Central memory CD8-positive, alpha-beta T cell (primary cell): ENCODE results near the gene MED12.

Source experiments
- ATAC-seq: fragments of 150-1000 bp; cut with Tn5 transposase; replicated peaks from 2 replicates; pipeline ENCODE4 v1.10.0; 2022; ENCODE audit warnings: mild to moderate bottlenecking, moderate FRiP score, moderate number of reproducible peaks; ENCODE audit not compliant: poor library complexity, severe bottlenecking; ENCODE audit errors: extremely low read depth
- DNase-seq, 2 donors: peaks; one replicate each; pipeline ENCODE4 v3.0.0; 2021; ENCODE audit warnings: low spot score in 2 of 2
- H3K27ac Mint-ChIP-seq: one replicate; pipeline ENCODE4 v1.8.0; 2022; ENCODE audit warnings: low read depth, mild to moderate bottlenecking, moderate library complexity, mixed read lengths
- H3K27me3 Mint-ChIP-seq: one replicate; pipeline ENCODE4 v1.8.0; 2022; ENCODE audit warnings: mixed read lengths
- H3K36me3 Mint-ChIP-seq: one replicate; pipeline ENCODE4 v1.8.0; 2022; ENCODE audit warnings: mild to moderate bottlenecking, moderate library complexity, mixed read lengths; ENCODE audit not compliant: insufficient read depth
- H3K4me1 Mint-ChIP-seq: one replicate; pipeline ENCODE4 v1.8.0; 2022; ENCODE audit warnings: mixed read lengths
- H3K4me3 Mint-ChIP-seq: one replicate; pipeline ENCODE4 v1.8.0; 2022; ENCODE audit warnings: mild to moderate bottlenecking, moderate library complexity, mixed read lengths
- H3K9me3 Mint-ChIP-seq: one replicate; pipeline ENCODE4 v1.8.0; 2022; ENCODE audit warnings: mixed read lengths

The MED12 gene

DNA sequence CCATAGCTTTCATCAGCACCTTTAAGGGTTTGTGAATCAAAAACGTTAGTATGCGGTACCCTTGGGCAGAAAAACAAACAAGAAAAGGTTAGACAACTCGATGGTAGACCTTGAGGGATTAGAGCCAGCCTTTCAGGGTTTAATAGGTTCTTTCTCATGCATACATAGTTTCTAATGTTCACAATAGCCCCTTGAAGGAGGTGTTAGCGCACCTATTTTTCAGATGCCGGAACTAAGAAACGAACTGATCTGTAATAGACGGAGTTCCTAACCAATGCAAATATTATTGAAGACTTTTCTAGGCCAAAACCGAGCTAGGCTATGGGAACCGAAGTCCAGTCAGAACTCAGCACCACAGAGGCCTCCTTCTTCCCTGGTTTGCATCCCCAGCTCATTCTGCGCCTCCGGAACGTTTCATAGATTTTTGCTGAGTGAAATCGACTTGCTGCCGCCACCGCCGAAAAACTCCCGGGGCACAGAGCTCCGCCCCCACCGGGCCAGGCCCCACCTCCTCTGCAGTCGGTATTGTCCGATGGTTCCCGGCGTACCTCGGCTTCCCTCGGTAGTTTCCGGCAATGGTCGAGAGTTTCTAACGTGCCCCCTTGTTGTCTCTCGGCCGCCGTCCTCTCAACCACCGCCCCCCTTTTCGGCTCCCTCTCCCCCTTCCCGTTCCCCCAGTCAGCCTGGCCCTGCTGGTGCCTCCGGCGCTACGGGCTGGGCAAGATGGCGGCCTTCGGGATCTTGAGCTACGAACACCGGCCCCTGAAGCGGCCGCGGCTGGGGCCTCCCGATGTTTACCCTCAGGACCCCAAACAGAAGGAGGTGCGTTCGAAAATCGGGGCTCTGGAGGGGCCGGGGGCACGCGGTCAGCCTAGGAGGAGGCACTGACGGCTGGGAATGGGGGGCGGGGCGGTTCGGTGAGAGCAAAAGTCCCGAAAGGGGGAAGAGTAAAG lies at the start of gene MED12:
Gene MED12, plus strand, starts transcription at position 565 of the 953 bp plus-strand sequence. Its CDS starts 159 bp downstream, at position 724.
- peaks cover 27% of the 10 kb centered on the region for H3K4me1 Mint-ChIP-seq
- ATAC-seq = peak; percentile 90
- peak; percentile 60 to 70 for DNase-seq

GRCh38 chrX:71070531-71070930 lies 47.9 kb upstream of the MED12 start:
- no peak overlapping the region for H3K4me3 Mint-ChIP-seq
- DNase-seq (no peak), ATAC-seq (no peak)
- H3K36me3 Mint-ChIP-seq = peaks cover 11% of the 10 kb centered on the region
- no peak overlapping the region for H3K27ac Mint-ChIP-seq
- H3K9me3 Mint-ChIP-seq = no peaks in the 10 kb centered on the region
- peaks cover 12% of the 10 kb centered on the region for H3K4me1 Mint-ChIP-seq
- H3K27me3 Mint-ChIP-seq = peaks cover 8% of the 10 kb centered on the region

More for the DNA sequence above, at the start of gene MED12:
- Mint-ChIP-seq H3K4me3 (peak within 1 kb of the TSS; percentile 84), H3K36me3 (peaks cover 20% of the 10 kb centered on the region), H3K27ac (peak within 1 kb of the TSS; percentile 91), H3K27me3 (no peaks in the 10 kb centered on the region), H3K9me3 (no peaks in the 10 kb centered on the region)

- no peaks in the 10 kb centered on the region for H3K4me1 Mint-ChIP-seq
- H3K4me3 Mint-ChIP-seq = no peak overlapping the region
- no peak for ATAC-seq
- no peak overlapping the region for H3K27ac Mint-ChIP-seq
- no peaks in the 10 kb centered on the region for H3K9me3 Mint-ChIP-seq
- H3K27me3 Mint-ChIP-seq = no peaks in the 10 kb centered on the region
- no peaks in the 10 kb centered on the region for H3K36me3 Mint-ChIP-seq
- DNase-seq = no peak
Observed at GRCh38 chrX:71081330-71082123, 36.9 kb upstream of the MED12 start.

DNA sequence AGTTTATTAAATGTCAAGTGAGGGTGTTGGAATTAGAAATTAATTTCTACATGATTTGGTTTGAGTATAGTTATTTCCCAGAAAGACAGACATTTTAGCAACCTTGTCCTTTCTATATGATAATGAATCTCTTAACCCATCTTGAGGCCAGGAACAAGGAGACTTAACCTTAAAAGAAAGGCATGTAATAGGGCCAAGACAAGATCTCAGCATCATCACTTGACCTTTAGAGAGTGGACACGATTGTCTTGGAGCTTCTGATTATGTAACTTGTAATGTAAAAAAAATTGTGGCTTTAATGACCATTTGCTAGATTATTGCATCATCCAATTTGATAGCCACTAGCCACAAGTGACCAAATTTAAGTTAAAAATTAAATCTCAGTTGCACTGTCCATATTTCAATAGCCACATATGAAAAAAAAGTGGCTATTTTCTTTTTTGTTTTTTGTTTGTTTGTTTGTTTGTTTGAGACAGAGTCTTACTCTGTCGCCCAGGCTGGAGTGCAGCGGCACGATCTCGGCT lies 36.2 kb upstream of the MED12 start:
- ATAC-seq = no peak
- Mint-ChIP-seq H3K4me1 (no peaks in the 10 kb centered on the region), H3K4me3 (no peak overlapping the region), H3K9me3 (no peaks in the 10 kb centered on the region), H3K27ac (no peak overlapping the region), H3K27me3 (no peaks in the 10 kb centered on the region), H3K36me3 (no peaks in the 10 kb centered on the region)
- DNase-seq = no peak

- DNase-seq (no peak), ATAC-seq (no peak)
- H3K9me3 Mint-ChIP-seq = no peaks in the 10 kb centered on the region
- no peaks in the 10 kb centered on the region for H3K4me1 Mint-ChIP-seq
- no peak overlapping the region for H3K4me3 Mint-ChIP-seq
- no peaks in the 10 kb centered on the region for H3K27me3 Mint-ChIP-seq
- no peaks in the 10 kb centered on the region for H3K36me3 Mint-ChIP-seq
- H3K27ac Mint-ChIP-seq = no peak overlapping the region
Observed at GRCh38 chrX:71082822-71083221, 35.6 kb upstream of the MED12 start.

GRCh38 chrX:71085900-71086299 lies 32.5 kb upstream of the MED12 start:
- no peak overlapping the region for H3K27ac Mint-ChIP-seq
- ATAC-seq = no peak
- H3K27me3 Mint-ChIP-seq = no peaks in the 10 kb centered on the region
- no peaks in the 10 kb centered on the region for H3K9me3 Mint-ChIP-seq
- H3K4me1 Mint-ChIP-seq = no peaks in the 10 kb centered on the region
- DNase-seq = no peak
- H3K4me3 Mint-ChIP-seq = no peak overlapping the region
- H3K36me3 Mint-ChIP-seq = no peaks in the 10 kb centered on the region

DNA sequence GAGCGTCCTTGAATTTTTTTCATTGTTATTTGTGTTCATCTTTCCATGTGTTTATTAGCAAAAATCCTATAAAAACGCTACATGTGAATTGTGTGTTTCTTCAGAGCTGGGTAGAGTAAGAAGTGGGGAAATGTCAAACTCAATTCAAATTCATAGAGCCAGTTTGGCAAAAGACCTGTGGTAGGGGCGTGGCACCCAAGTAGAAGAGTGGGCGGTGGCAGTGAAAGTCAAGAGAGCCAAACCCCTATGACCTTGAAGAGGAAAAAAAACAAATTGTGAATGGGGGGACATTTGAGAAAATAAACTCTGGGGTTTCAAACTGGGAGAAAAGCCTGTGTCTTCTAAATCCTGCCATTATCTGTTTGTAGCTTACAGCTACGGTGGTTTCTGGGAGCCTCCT lies 27.1 kb upstream of the MED12 start:
- ATAC-seq (no peak), DNase-seq (no peak)
- Mint-ChIP-seq H3K9me3 (no peaks in the 10 kb centered on the region), H3K4me3 (no peak overlapping the region), H3K27me3 (no peaks in the 10 kb centered on the region), H3K27ac (no peak overlapping the region), H3K4me1 (peaks cover 15% of the 10 kb centered on the region), H3K36me3 (peaks cover 7% of the 10 kb centered on the region)

DNA sequence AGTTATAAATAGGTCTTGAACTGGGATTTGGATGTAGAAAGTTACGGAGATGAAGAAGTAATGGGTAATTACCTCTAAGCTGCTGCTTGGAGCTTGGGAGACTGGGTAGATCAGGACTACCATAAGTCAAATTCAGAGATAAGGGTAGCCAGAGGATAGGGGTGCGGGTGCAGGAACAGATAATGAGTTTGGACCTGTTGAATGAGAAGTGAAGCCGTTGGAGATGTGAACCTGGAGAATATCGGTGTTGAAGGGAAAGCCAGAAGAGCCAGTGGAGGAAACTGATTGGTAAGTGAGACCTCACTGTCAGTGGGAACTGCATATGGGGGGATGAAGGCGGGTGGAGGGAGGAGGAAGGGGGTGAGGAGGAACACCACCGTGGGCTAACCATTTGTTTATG lies 23.4 kb upstream of the MED12 start:
- no peak for DNase-seq
- Mint-ChIP-seq H3K9me3 (no peaks in the 10 kb centered on the region), H3K4me3 (peak overlapping the region; percentile 89), H3K36me3 (peaks cover 10% of the 10 kb centered on the region), H3K27ac (peak overlapping the region; percentile 97), H3K27me3 (no peaks in the 10 kb centered on the region), H3K4me1 (peaks cover 41% of the 10 kb centered on the region)
- ATAC-seq = no peak

DNA sequence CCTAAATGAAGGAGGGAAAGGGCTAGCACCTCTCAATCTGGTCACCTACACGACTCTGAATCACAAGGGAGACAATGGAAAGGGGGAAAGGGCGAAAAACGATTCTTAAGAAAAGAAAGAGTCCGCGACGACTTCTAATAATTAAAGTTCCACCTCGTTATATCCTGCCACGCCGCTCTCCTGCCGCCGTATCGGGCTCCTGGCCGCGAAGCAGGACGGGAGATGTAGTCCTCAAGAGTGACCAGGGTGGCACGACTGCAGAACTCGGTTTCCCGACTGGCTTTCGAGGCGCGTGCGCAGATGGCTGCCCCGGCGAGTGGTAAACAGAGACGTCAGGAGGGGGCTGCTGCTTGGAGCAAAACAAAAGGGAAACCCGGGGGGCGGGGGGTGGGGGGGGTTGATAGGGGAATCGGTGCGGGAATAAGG lies 22.8 kb upstream of the MED12 start, which contains the start of gene FOXO4:
Gene FOXO4, plus strand, starts transcription at position 297 of the 426 bp plus-strand sequence. CDS start 678 bp downstream, outside the sequence.
- Mint-ChIP-seq H3K27me3 (no peaks in the 10 kb centered on the region), H3K4me3 (peak within 1 kb of the TSS; percentile 89), H3K9me3 (no peaks in the 10 kb centered on the region), H3K27ac (peak within 1 kb of the TSS; percentile 97), H3K36me3 (peaks cover 12% of the 10 kb centered on the region), H3K4me1 (peaks cover 41% of the 10 kb centered on the region)
- ATAC-seq (peak; percentile 82), DNase-seq (peak; percentile 70 to 82)

GRCh38 chrX:71095981-71096759 lies 22.2 kb upstream of the MED12 start:
- H3K36me3 Mint-ChIP-seq = peaks cover 12% of the 10 kb centered on the region
- peak overlapping the region; percentile 89 for H3K4me3 Mint-ChIP-seq
- DNase-seq = peak in 1 of 2 donors; percentile 45
- peak; percentile 57 for ATAC-seq
- H3K9me3 Mint-ChIP-seq = no peaks in the 10 kb centered on the region
- H3K27me3 Mint-ChIP-seq = no peaks in the 10 kb centered on the region
- H3K27ac Mint-ChIP-seq = peak overlapping the region; percentile 97
- H3K4me1 Mint-ChIP-seq = peaks cover 43% of the 10 kb centered on the region

- H3K36me3 Mint-ChIP-seq = peaks cover 12% of the 10 kb centered on the region
- H3K4me1 Mint-ChIP-seq = peaks cover 49% of the 10 kb centered on the region
- H3K27ac Mint-ChIP-seq = no peak overlapping the region
- H3K4me3 Mint-ChIP-seq = peak overlapping the region; percentile 89
- no peaks in the 10 kb centered on the region for H3K27me3 Mint-ChIP-seq
- no peaks in the 10 kb centered on the region for H3K9me3 Mint-ChIP-seq
- DNase-seq (no peak), ATAC-seq (no peak)
Observed at GRCh38 chrX:71096760-71097032, 21.7 kb upstream of the MED12 start.

- Mint-ChIP-seq H3K4me1 (peaks cover 60% of the 10 kb centered on the region), H3K36me3 (peaks cover 13% of the 10 kb centered on the region), H3K9me3 (no peaks in the 10 kb centered on the region), H3K4me3 (peak overlapping the region; percentile 47), H3K27ac (no peak overlapping the region), H3K27me3 (no peaks in the 10 kb centered on the region)
- DNase-seq (peak; percentile 54 to 59), ATAC-seq (peak; percentile 31)
Observed at GRCh38 chrX:71098302-71098701, 20.1 kb upstream of the MED12 start.
